GM12878 (cell line): ENCODE measurements around the gene VGLL4. TPM values are rescaled to one million over a fixed set of nuclear protein-coding genes. Genes with fewer than 3 reads are reported as not detected.

ENCODE experiments used
- KDM1A ChIP-seq: fragments of 200-600 bp; sonication (generic); IDR thresholded peaks from 2 replicates; pipeline ENCODE4 v1.6.1; 2016; ENCODE audit warnings: borderline replicate concordance
- NFIC ChIP-seq: IDR thresholded peaks from 2 replicates; pipeline ENCODE4 v1.6.1; 2012; ENCODE audit warnings: low read depth, mild to moderate bottlenecking, inconsistent platforms, low read length, moderate library complexity
- TBL1XR1 ChIP-seq: IDR thresholded peaks from 2 replicates; pipeline ENCODE4 v1.6.1; 2012; ENCODE audit warnings: low read depth, low read length, improper control_type of control experiment
- WRNIP1 ChIP-seq: IDR thresholded peaks from 2 replicates; pipeline ENCODE4 v1.6.1; 2011; ENCODE audit warnings: low read depth, low read length, improper control_type of control experiment, borderline replicate concordance
- polyA plus RNA-seq, 11 experiments: library from polyadenylated mRNA; depleted of rRNA in 4 of 11; unstranded in 6 of 11; stranded (reverse) in 5 of 11; fragments of >200 nt; fragmentation: Nextera tagmentation in 4 of 11; fragmentation: Illumina TruSeq in 1 of 11; extraction: Ambion mirVana in 4 of 11; extraction: Trizol in 1 of 11; gene quantifications; 1 replicate in 1 of 11; 2 replicates in 10 of 11; pipeline versions ENCODE4 v1.2.1 to v1.2.3, GENCODE V29; 2011 to 2016; ENCODE audit warnings: inconsistent platforms in 2 of 11, missing spikeins in 2 of 11, low read depth in 1 of 11
- total RNA-seq, 4 experiments: library from RNA; depleted of rRNA in 3 of 4; stranded (reverse); fragments of >200 nt in 3 of 4; fragmentation: Illumina TruSeq in 1 of 4; extraction: Trizol in 1 of 4; gene quantifications; 2 replicates each; pipeline versions ENCODE4 v1.2.1 to v1.2.3, GENCODE V29; 2013 to 2021
- TF ChIP-seq, protein P1 (sequence below): fragments of 450-650 bp; IDR thresholded peaks from 2 replicates; pipeline ENCODE4 v1.6.1; 2016; ENCODE audit warnings: mild to moderate bottlenecking, moderate library complexity, borderline replicate concordance
- TF ChIP-seq, protein P2 (sequence below): fragments of 450-650 bp; formaldehyde crosslinking; IDR thresholded peaks from 2 replicates; pipeline ENCODE4 v1.4.0; 2022; ENCODE audit warnings: mild to moderate bottlenecking, moderate library complexity

Gene VGLL4
- total and polyA plus RNA-seq, 10 of the 15 experiments (the other 5 are each of a cell fraction or from before 2014, with no cell fraction given), result 0.44 to 38.1 (median 16.1) TPM

DNA sequence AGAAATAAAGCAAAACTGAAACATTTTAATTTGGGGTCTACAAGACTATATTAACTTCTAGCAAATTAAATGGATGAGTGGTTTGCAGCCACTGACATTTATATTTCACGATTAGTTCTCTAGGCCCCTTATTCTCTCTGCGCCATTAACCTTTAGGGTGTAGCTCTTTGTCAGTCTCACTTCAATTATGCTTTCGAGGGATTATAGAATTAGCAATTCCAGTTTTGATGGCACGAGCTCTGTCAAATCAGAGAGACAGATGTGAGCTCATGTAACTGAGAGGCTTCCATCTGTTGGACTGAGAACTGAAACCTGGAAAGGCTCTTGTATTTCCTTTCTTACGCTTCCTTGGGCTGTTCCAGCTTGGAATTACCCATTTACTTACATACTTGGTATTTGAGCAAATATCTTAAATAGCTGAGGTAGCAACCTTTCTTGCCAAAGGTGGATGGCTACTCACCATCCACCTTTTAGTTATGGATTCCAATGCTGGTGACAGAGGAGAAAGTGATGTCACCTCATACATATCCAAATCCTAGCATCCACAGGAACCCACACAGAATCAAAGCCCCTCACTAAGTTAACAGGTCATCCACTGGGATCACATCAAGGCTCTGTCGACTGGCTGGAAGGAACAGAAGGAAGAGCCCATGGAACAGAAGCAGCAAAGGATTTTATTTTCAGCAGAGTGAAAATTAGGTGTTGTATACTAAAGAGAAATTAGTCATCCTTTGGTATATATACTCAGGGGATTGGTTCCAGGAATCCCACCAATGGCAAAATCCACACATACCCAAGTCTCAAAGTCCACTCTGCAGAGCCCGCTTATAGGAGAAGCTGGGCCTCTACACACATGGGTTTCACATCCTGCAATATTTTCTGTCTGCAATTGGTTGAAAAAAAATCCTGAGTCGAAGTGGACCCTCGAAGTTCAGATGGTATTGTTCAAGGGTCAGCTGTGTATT lies 20.8 kb downstream of the VGLL4 start (continued):
- no peak for TF ChIP-seq NFIC
- TF ChIP-seq TBL1XR1, result no peak
- TF ChIP-seq, protein P1, sequence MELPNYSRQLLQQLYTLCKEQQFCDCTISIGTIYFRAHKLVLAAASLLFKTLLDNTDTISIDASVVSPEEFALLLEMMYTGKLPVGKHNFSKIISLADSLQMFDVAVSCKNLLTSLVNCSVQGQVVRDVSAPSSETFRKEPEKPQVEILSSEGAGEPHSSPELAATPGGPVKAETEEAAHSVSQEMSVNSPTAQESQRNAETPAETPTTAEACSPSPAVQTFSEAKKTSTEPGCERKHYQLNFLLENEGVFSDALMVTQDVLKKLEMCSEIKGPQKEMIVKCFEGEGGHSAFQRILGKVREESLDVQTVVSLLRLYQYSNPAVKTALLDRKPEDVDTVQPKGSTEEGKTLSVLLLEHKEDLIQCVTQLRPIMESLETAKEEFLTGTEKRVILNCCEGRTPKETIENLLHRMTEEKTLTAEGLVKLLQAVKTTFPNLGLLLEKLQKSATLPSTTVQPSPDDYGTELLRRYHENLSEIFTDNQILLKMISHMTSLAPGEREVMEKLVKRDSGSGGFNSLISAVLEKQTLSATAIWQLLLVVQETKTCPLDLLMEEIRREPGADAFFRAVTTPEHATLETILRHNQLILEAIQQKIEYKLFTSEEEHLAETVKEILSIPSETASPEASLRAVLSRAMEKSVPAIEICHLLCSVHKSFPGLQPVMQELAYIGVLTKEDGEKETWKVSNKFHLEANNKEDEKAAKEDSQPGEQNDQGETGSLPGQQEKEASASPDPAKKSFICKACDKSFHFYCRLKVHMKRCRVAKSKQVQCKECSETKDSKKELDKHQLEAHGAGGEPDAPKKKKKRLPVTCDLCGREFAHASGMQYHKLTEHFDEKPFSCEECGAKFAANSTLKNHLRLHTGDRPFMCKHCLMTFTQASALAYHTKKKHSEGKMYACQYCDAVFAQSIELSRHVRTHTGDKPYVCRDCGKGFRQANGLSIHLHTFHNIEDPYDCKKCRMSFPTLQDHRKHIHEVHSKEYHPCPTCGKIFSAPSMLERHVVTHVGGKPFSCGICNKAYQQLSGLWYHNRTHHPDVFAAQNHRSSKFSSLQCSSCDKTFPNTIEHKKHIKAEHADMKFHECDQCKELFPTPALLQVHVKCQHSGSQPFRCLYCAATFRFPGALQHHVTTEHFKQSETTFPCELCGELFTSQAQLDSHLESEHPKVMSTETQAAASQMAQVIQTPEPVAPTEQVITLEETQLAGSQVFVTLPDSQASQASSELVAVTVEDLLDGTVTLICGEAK, result no peak
- no peak for TF ChIP-seq KDM1A
- TF ChIP-seq WRNIP1, result no peak
- TF ChIP-seq, protein P2, sequence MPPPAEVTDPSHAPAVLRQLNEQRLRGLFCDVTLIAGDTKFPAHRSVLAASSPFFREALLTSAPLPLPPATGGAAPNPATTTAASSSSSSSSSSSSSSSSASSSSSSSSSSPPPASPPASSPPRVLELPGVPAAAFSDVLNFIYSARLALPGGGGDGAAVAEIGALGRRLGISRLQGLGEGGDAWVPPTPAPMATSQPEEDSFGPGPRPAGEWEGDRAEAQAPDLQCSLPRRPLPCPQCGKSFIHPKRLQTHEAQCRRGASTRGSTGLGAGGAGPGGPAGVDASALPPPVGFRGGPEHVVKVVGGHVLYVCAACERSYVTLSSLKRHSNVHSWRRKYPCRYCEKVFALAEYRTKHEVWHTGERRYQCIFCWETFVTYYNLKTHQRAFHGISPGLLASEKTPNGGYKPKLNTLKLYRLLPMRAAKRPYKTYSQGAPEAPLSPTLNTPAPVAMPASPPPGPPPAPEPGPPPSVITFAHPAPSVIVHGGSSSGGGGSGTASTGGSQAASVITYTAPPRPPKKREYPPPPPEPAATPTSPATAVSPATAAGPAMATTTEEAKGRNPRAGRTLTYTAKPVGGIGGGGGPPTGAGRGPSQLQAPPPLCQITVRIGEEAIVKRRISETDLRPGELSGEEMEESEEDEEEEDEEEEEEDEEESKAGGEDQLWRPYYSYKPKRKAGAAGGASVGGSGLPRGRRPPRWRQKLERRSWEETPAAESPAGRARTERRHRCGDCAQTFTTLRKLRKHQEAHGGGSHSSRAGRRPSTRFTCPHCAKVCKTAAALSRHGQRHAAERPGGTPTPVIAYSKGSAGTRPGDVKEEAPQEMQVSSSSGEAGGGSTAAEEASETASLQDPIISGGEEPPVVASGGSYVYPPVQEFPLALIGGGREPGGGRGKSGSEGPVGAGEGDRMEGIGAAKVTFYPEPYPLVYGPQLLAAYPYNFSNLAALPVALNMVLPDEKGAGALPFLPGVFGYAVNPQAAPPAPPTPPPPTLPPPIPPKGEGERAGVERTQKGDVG (CRISPR knock-in tag), result no peak
